GM10248 (cell line): ENCODE data around the gene CCDC57.

ENCODE experiments used
- CTCF ChIA-PET: fragments of 300-600 bp; sonication (Branson Sonifier 250); formaldehyde crosslinking; extraction: SDS; loops from one replicate; lab custom pipeline; 2021; ENCODE audit warnings: antibody characterized with exemption; lab: Yijun Ruan, JAX
- POLR2A ChIA-PET: fragments of 350-650 bp; sonication (Branson Sonifier 250); formaldehyde crosslinking; extraction: SDS; loops from one replicate; lab custom pipeline; 2020; ENCODE audit warnings: antibody characterized with exemption; lab: Yijun Ruan, JAX
- DNase-seq: peaks from one replicate; pipeline ENCODE4 v3.0.0; 2012; ENCODE audit errors: extremely low spot score
- CTCF ChIP-seq: IDR thresholded peaks from 2 replicates; pipeline ENCODE4 v1.5.1; 2012; ENCODE audit warnings: mild to moderate bottlenecking, low read depth; ENCODE audit errors: extremely low read depth, missing control alignments, control extremely low read depth

CCDC57 gene

GRCh38 chr17:82085031-82085861 lies 127.4 kb downstream of the CCDC57 start:
- POLR2A ChIA-PET: interaction anchor here (1.2 kb wide), 1 partner anchor 9 kb away, joined by 3 read pairs; no protein-coding TSS in a partner anchor
- CTCF ChIA-PET: interaction anchor here (1.3 kb wide), 1 partner anchor 9 kb away, joined by 3 read pairs; no protein-coding TSS in a partner anchor

DNA sequence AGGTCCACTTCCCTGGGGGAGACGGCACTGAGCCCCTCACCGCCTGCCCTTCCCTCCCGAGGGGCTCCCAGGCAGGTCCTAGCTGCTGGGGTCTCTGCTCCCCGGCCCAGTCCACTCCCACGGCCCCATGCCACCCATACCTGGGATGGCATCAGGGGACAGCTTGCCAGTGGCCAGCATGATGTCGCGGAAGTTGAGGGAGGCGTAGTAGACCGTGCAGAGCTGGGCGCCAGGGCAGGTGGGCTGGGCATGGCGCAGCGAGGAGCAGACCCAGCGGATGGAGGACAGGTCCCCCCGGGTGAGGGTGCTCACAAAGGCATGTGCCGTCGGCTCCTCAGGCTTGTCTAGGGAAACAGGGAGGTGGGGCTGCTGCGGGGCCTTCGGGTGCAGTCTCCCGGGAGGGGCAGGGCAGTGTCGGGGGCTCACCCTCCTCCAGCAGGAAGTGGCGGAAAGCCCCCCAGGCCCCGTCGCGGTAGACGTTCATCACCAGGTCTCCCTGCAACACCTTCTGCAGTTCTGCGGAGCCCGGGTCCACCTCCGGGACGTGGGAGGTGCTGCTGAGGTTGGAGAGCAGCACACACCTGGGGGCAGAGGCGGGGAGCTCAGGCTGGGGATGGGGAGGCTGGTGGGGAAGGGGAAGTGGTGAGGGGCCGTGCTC lies 128.1 kb downstream of the CCDC57 start:
- CTCF ChIA-PET: interaction anchor here (1.3 kb wide), 1 partner anchor 8 kb away, joined by 3 read pairs; no protein-coding TSS in a partner anchor

More at GRCh38 chr17:82085031-82085861, 127.4 kb downstream of the CCDC57 start:
- TF ChIP-seq CTCF: no peak
- no peak for DNase-seq

GRCh38 chr17:82083533-82084359 lies 128.9 kb downstream of the CCDC57 start:
- DNase-seq: no peak
- no peak for TF ChIP-seq CTCF
- POLR2A ChIA-PET: no interaction called here
- CTCF ChIA-PET: no interaction called here

More for the DNA sequence above, 128.1 kb downstream of the CCDC57 start:
- TF ChIP-seq CTCF: no peak
- no peak for DNase-seq
- POLR2A ChIA-PET: no interaction called here

GRCh38 chr17:82083009-82083408 lies 129.6 kb downstream of the CCDC57 start:
- no peak for DNase-seq
- POLR2A ChIA-PET: no interaction called here
- TF ChIP-seq CTCF: no peak
- CTCF ChIA-PET: no interaction called here

GRCh38 chr17:82082456-82082855 lies 130.2 kb downstream of the CCDC57 start:
- POLR2A ChIA-PET: no interaction called here
- DNase-seq: no peak
- no peak for TF ChIP-seq CTCF
- CTCF ChIA-PET: no interaction called here

DNA sequence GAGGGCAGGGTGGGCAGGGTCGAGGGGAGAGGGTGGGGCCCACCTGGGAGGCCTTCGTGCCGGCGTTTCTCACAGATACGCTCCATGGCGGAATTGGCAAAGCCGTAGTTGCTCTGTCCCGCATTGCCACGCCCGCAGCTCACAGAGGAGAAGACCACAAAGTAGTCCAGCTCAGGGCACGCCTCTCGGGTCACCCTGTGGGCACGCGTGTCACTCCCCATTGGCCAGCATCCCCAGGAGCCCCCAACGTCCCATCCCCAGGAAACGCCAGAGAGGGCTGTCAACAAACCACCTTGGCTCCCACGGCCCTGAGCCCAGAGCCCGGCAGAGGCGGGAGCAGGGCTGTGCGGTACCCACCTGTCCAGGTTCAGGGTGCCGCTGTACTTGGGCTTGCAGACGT lies 130.7 kb downstream of the CCDC57 start:
- DNase-seq: no peak
- ChIA-PET CTCF (no interaction called here), POLR2A (no interaction called here)
- no peak for TF ChIP-seq CTCF
